ENCODE results near the gene GLCE.

Gene GLCE

DNA sequence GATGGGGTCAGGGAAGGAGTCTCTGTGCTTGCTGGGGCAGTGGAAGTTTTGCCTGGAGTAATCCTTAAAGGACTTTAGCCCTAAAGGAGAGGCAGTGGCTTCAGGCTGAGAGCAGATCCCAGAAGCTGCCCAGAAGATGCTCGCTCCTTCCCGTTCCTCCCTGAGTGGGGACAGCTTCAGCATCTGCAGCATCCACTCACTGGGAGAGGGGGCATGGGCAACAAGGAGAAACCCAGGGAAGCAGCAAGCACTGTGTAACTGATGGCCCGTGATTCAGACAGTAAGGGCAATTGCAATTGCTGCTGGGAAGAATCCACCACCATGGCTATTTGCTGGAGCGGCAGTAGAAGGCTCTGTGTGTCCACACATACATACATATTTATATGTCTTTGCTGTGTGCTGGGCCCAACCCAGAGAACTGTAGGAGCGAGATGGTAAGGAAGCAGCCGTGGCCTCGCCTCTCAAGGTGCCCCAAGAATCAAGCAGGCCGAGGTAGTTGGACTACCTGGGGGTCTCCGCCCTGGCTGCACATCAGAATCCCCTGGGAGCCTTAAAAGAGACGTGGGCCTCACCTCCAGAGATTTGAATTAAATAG, 132.5 kb downstream of the GLCE start:
- no peak for TF ChIP-seq CEBPB (IDR thresholded peaks at IDR 0.05)
- no peak for TF ChIP-seq EP300 (IDR thresholded peaks at IDR 0.05; ENCODE audit: borderline replicate concordance)
- no peak for TF ChIP-seq CREB1 (IDR thresholded peaks at IDR 0.05; ENCODE audit: low read depth)
- TF ChIP-seq RAD21 (IDR thresholded peaks at IDR 0.05; ENCODE audit: low read depth) = no peak
- TF ChIP-seq FOXM1 (IDR thresholded peaks at IDR 0.05; ENCODE audit: borderline replicate concordance, low read depth) = no peak
- TF ChIP-seq, protein P1, sequence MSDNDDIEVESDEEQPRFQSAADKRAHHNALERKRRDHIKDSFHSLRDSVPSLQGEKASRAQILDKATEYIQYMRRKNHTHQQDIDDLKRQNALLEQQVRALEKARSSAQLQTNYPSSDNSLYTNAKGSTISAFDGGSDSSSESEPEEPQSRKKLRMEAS (IDR thresholded peaks at IDR 0.05) = no peak
- TF ChIP-seq TAF1 (IDR thresholded peaks at IDR 0.05; ENCODE audit: low read depth) = no peak
- TF ChIP-seq ZBTB7A (IDR thresholded peaks at IDR 0.05; ENCODE audit: low read depth) = no peak
- TF ChIP-seq, protein P2, sequence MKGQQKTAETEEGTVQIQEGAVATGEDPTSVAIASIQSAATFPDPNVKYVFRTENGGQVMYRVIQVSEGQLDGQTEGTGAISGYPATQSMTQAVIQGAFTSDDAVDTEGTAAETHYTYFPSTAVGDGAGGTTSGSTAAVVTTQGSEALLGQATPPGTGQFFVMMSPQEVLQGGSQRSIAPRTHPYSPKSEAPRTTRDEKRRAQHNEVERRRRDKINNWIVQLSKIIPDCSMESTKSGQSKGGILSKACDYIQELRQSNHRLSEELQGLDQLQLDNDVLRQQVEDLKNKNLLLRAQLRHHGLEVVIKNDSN (IDR thresholded peaks at IDR 0.05) = no peak
- TF ChIP-seq NFIC (IDR thresholded peaks at IDR 0.05) = no peak
- no peak for TF ChIP-seq TCF12 (IDR thresholded peaks at IDR 0.05; ENCODE audit: low read depth)
- TF ChIP-seq, protein P3, sequence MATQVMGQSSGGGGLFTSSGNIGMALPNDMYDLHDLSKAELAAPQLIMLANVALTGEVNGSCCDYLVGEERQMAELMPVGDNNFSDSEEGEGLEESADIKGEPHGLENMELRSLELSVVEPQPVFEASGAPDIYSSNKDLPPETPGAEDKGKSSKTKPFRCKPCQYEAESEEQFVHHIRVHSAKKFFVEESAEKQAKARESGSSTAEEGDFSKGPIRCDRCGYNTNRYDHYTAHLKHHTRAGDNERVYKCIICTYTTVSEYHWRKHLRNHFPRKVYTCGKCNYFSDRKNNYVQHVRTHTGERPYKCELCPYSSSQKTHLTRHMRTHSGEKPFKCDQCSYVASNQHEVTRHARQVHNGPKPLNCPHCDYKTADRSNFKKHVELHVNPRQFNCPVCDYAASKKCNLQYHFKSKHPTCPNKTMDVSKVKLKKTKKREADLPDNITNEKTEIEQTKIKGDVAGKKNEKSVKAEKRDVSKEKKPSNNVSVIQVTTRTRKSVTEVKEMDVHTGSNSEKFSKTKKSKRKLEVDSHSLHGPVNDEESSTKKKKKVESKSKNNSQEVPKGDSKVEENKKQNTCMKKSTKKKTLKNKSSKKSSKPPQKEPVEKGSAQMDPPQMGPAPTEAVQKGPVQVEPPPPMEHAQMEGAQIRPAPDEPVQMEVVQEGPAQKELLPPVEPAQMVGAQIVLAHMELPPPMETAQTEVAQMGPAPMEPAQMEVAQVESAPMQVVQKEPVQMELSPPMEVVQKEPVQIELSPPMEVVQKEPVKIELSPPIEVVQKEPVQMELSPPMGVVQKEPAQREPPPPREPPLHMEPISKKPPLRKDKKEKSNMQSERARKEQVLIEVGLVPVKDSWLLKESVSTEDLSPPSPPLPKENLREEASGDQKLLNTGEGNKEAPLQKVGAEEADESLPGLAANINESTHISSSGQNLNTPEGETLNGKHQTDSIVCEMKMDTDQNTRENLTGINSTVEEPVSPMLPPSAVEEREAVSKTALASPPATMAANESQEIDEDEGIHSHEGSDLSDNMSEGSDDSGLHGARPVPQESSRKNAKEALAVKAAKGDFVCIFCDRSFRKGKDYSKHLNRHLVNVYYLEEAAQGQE (IDR thresholded peaks at IDR 0.05; ENCODE audit: low read depth) = no peak
- TF ChIP-seq EGR1 (IDR thresholded peaks at IDR 0.05) = no peak
- TF ChIP-seq TEAD4 (IDR thresholded peaks at IDR 0.05) = no peak
- no peak for TF ChIP-seq YY1 (IDR thresholded peaks at IDR 0.05; ENCODE audit: low read depth)

DNA sequence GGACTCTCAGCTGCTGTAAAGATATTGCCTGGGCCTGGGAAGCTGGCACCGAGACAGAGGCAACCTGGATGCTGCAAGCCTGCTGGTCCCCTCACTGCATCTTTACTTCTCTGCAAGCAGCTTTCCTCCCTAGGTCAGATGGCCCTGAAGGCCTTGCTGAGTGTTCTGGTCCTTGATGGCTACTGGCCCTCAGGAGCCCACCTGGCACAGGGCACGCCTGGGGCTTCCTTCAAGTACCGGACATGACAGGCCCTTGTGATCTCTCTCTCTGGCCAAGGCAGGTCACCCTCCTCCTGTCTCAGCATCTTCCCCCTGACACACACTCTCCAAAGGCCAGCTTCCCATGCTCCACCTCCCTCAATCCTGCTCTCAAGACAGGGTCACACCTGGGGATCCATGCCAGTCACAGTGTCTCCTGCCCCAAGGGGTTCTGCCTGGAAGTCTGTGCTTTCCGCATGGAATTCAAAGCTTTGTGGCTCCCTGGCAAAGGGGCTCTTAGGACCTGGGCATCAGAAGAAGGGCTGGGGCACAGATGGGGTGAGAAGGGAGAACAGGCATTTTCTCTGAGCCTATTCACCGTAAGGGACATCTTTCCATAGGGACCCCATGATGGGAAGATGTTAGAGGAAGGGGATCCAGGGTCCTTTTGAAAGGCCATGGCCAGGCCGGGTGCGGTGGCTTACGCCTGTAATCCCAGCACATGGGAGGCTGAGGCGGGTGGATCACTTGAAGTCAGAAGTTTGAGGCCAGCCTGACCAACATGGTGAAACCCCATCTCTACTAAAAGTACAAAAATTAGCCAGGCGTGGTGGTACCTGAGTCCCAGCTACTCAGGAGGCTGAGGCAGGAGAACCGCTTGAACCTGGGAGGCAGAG, 133.5 kb downstream of the GLCE start:
- TF ChIP-seq YY1 (IDR thresholded peaks at IDR 0.05; ENCODE audit: low read depth) (no peak), ZBTB7A (IDR thresholded peaks at IDR 0.05; ENCODE audit: low read depth) (no peak), EP300 (IDR thresholded peaks at IDR 0.05; ENCODE audit: borderline replicate concordance) (no peak), EGR1 (IDR thresholded peaks at IDR 0.05) (no peak), TCF12 (IDR thresholded peaks at IDR 0.05; ENCODE audit: low read depth) (no peak)
- TF ChIP-seq, protein P3 (IDR thresholded peaks at IDR 0.05; ENCODE audit: low read depth) = no peak
- TF ChIP-seq, protein P1 (IDR thresholded peaks at IDR 0.05) = no peak
- TF ChIP-seq, protein P2 (IDR thresholded peaks at IDR 0.05) = no peak

DNA sequence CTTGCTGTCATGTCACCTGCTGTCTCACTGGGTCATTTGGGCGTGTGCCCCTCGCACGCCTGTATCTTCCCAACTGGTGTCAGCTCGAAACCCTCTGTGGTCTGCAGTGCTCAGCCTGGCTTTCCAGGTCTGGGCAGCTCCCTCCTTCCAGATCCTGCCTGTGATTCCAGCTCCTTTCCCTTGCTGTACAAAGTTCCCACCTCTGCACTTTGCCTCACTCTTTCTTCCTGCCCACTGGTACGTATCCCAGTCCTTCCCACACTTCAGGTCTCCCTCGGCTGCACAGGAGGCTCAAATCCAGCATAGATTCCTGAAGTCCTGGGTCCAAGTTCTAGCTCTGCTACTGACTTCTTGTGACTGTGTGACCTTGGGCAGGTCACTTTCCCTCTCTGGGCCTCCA, 136.2 kb downstream of the GLCE start:
- TF ChIP-seq TAF1 (IDR thresholded peaks at IDR 0.05; ENCODE audit: low read depth) (no peak), EGR1 (IDR thresholded peaks at IDR 0.05) (no peak), RAD21 (IDR thresholded peaks at IDR 0.05; ENCODE audit: low read depth) (no peak), TEAD4 (IDR thresholded peaks at IDR 0.05) (no peak), NFIC (IDR thresholded peaks at IDR 0.05) (no peak), CREB1 (IDR thresholded peaks at IDR 0.05; ENCODE audit: low read depth) (no peak), EP300 (IDR thresholded peaks at IDR 0.05; ENCODE audit: borderline replicate concordance) (no peak), TCF12 (IDR thresholded peaks at IDR 0.05; ENCODE audit: low read depth) (no peak), ZBTB7A (IDR thresholded peaks at IDR 0.05; ENCODE audit: low read depth) (no peak), YY1 (IDR thresholded peaks at IDR 0.05; ENCODE audit: low read depth) (no peak), FOXM1 (IDR thresholded peaks at IDR 0.05; ENCODE audit: borderline replicate concordance, low read depth) (no peak), CEBPB (IDR thresholded peaks at IDR 0.05) (no peak)
- TF ChIP-seq, protein P3 (IDR thresholded peaks at IDR 0.05; ENCODE audit: low read depth) = no peak
- TF ChIP-seq, protein P2 (IDR thresholded peaks at IDR 0.05) = no peak
- TF ChIP-seq, protein P1 (IDR thresholded peaks at IDR 0.05) = no peak
